MM.1S (cell line): ENCODE results near the gene FGF14.

ENCODE experiments used
- DNase-seq: peaks from one replicate; pipeline ENCODE4 v3.0.0-alpha.2; 2015
- H2AFZ ChIP-seq: fragments of 300-600 bp; sonication (generic); 2 replicates; pipeline ENCODE4 v1.6.0; 2016; ENCODE audit warnings: antibody characterized with exemption, low read length
- H3F3A ChIP-seq: fragments of 300-600 bp; sonication (generic); 2 replicates; pipeline ENCODE4 v1.6.1; 2016; ENCODE audit warnings: mild to moderate bottlenecking, antibody characterized with exemption, low read length, moderate library complexity, mixed read lengths; ENCODE audit not compliant: insufficient read depth
- H3K27ac ChIP-seq: fragments of 300-600 bp; sonication (generic); 2 replicates; pipeline ENCODE4 v1.5.1; 2016; ENCODE audit warnings: mild to moderate bottlenecking, low read length
- H3K27me3 ChIP-seq: fragments of 300-600 bp; sonication (generic); replicated peaks from 2 replicates; pipeline ENCODE4 v1.6.0; 2016; ENCODE audit warnings: low read length; ENCODE audit not compliant: insufficient read depth
- H3K36me3 ChIP-seq: fragments of 300-600 bp; sonication (generic); replicated peaks from 2 replicates; pipeline ENCODE4 v1.6.1; 2016; ENCODE audit warnings: mild to moderate bottlenecking, low read length, mixed read lengths; ENCODE audit not compliant: insufficient read depth
- H3K4me1 ChIP-seq: fragments of 300-600 bp; sonication (generic); 2 replicates; pipeline ENCODE4 v1.6.1; 2016; ENCODE audit warnings: low read length, mixed read lengths
- H3K4me2 ChIP-seq: fragments of 300-600 bp; sonication (generic); 2 replicates; pipeline ENCODE4 v1.6.0; 2016; ENCODE audit warnings: low read depth, low read length
- H3K4me3 ChIP-seq: fragments of 300-600 bp; sonication (generic); 2 replicates; pipeline ENCODE4 v1.5.1; 2016; ENCODE audit warnings: low read length, mixed read lengths
- H3K79me2 ChIP-seq: fragments of 300-600 bp; sonication (generic); 2 replicates; pipeline ENCODE4 v1.6.1; 2016; ENCODE audit warnings: mixed run types, low read length, mixed read lengths
- H3K9ac ChIP-seq: fragments of 300-600 bp; sonication (generic); 2 replicates; pipeline ENCODE4 v1.6.1; 2016; ENCODE audit warnings: low read length, mixed read lengths
- H3K9me2 ChIP-seq: fragments of 300-600 bp; sonication (generic); replicated peaks from 2 replicates; pipeline ENCODE4 v1.6.1; 2016; ENCODE audit warnings: mild to moderate bottlenecking, low read length, mixed read lengths; ENCODE audit not compliant: insufficient read depth
- H3K9me3 ChIP-seq: fragments of 300-600 bp; sonication (generic); replicated peaks from 2 replicates; pipeline ENCODE4 v1.6.1; 2016; ENCODE audit warnings: mild to moderate bottlenecking, low read length, mixed read lengths; ENCODE audit not compliant: insufficient read depth
- H4K20me1 ChIP-seq: fragments of 300-600 bp; sonication (generic); 2 replicates; pipeline ENCODE4 v1.6.1; 2016; ENCODE audit warnings: mild to moderate bottlenecking, low read length, moderate library complexity, mixed read lengths; ENCODE audit not compliant: insufficient read depth
- EZH2 ChIP-seq: fragments of 300-600 bp; sonication (generic); optimal IDR thresholded peaks from 2 replicates; pipeline ENCODE3; 2017; ENCODE audit warnings: low read depth, mild to moderate bottlenecking, antibody characterized with exemption, low read length, mixed read lengths
- EZH2phosphoT487 ChIP-seq: fragments of 300-600 bp; sonication (generic); IDR thresholded peaks from 2 replicates; pipeline ENCODE4 v1.6.1; 2018; ENCODE audit warnings: antibody characterized with exemption, low read length
- TF ChIP-seq, protein P1 (sequence below): fragments of 300-600 bp; sonication (generic); IDR thresholded peaks from 2 replicates; pipeline ENCODE4 v1.5.1; 2016; ENCODE audit warnings: antibody characterized with exemption, low read length, mixed read lengths

The FGF14 gene

DNA sequence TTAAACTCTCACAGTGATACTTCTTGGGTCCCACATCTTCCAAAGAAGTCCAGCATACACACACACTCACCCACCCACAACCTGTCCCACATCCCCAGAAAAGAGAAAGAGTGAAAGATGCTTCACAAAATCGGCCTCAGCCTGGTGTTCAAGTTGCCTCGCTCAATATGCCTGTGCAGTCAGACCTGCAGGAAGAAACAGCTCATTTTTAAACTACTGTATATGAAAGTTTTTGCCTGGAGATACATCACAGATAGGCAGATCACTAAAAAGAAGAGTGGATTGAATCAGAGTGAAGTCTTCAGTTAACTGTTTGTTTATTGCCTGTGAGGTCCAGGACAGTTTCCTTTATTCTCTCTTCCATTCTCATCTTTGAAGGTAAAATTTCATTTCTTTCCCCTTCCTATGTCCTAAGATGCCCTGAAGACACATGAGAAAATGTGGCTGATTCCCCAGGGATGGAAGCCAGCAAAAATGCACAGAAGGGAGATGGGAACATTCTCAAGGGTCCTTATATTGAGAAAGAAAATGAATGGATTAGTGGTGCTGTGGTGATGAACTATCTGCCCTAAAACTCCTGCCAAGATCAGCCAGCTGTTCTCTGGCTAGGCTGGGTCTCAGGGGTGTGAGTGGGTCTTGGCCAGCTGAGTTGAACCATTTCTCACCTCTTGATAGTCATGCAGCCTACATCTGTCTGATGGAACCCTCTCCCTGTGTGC lies 690.4 kb downstream of the FGF14 start:
- no peaks in the 10 kb centered on the region for H3F3A ChIP-seq
- H3K27me3 ChIP-seq, result no peaks in the 10 kb centered on the region
- H4K20me1 ChIP-seq, result no peaks in the 10 kb centered on the region
- no peak overlapping the region for H3K9ac ChIP-seq
- no peaks in the 10 kb centered on the region for H3K79me2 ChIP-seq
- H3K4me3 ChIP-seq, result no peak overlapping the region
- DNase-seq, result no peak
- H3K9me3 ChIP-seq, result no peaks in the 10 kb centered on the region
- H3K4me1 ChIP-seq, result peaks cover 14% of the 10 kb centered on the region; the same call in 1 of the 2 replicates
- H3K9me2 ChIP-seq, result no peaks in the 10 kb centered on the region
- no peak overlapping the region for H3K4me2 ChIP-seq
- H2AFZ ChIP-seq, result no peak overlapping the region
- TF ChIP-seq, protein P1, sequence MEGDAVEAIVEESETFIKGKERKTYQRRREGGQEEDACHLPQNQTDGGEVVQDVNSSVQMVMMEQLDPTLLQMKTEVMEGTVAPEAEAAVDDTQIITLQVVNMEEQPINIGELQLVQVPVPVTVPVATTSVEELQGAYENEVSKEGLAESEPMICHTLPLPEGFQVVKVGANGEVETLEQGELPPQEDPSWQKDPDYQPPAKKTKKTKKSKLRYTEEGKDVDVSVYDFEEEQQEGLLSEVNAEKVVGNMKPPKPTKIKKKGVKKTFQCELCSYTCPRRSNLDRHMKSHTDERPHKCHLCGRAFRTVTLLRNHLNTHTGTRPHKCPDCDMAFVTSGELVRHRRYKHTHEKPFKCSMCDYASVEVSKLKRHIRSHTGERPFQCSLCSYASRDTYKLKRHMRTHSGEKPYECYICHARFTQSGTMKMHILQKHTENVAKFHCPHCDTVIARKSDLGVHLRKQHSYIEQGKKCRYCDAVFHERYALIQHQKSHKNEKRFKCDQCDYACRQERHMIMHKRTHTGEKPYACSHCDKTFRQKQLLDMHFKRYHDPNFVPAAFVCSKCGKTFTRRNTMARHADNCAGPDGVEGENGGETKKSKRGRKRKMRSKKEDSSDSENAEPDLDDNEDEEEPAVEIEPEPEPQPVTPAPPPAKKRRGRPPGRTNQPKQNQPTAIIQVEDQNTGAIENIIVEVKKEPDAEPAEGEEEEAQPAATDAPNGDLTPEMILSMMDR, result no peak
- TF ChIP-seq EZH2, result no peak
- no peak for TF ChIP-seq EZH2phosphoT487
- no peak overlapping the region for H3K27ac ChIP-seq
- H3K36me3 ChIP-seq, result no peaks in the 10 kb centered on the region

DNA sequence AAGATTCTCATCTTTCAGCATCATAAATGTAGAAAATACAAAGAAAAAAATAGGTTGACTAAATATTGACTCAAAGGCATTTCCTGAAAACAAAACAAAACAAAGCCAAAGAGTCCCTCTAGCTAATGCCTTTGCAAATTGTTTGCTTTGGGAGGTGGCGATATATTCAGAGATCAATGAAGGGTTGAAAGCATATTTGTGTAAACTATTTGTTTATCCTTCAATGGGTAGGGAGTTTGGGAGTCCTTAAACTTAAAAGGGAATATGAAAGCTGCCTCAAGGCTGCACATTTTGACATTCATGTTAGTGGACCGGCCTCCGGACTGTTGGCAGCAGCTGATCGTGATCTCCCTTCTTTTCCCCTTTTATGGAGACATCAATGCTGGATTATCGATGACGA lies 691.9 kb downstream of the FGF14 start:
- no peaks in the 10 kb centered on the region for H3F3A ChIP-seq
- no peak overlapping the region for H3K9ac ChIP-seq
- no peaks in the 10 kb centered on the region for H3K36me3 ChIP-seq
- H2AFZ ChIP-seq, result no peak overlapping the region
- TF ChIP-seq, protein P1, result no peak
- TF ChIP-seq EZH2 (no peak), EZH2phosphoT487 (no peak)
- no peak overlapping the region for H3K27ac ChIP-seq
- H4K20me1 ChIP-seq, result no peaks in the 10 kb centered on the region
- H3K9me3 ChIP-seq, result no peaks in the 10 kb centered on the region
- no peak overlapping the region for H3K4me2 ChIP-seq
- no peaks in the 10 kb centered on the region for H3K9me2 ChIP-seq
- no peaks in the 10 kb centered on the region for H3K27me3 ChIP-seq
- H3K4me3 ChIP-seq, result no peak overlapping the region
- H3K79me2 ChIP-seq, result no peaks in the 10 kb centered on the region
- H3K4me1 ChIP-seq, result peaks cover 14% of the 10 kb centered on the region; the same call in 1 of the 2 replicates
- no peak for DNase-seq

DNA sequence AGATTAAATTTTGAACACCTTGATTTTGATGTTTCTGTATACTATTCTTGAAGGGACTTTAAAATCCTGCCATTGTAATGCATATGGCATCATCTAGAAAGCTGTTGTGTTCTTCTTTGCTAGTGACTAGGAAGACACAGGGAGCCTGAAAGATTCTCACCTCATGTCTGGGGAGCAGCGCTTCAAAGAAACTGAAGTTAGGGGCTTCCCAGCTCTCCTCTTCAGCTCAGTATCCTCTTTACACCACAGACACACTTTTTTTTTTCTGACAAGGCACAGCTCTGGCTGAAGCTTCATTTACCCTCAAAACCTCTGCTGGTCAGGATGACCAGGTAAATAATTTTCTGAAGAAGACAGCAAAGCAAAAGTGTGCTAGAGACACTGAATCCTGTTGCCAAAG lies 693.7 kb downstream of the FGF14 start:
- no peaks in the 10 kb centered on the region for H3K36me3 ChIP-seq
- no peaks in the 10 kb centered on the region for H3K79me2 ChIP-seq
- no peak overlapping the region for H2AFZ ChIP-seq
- DNase-seq, result no peak
- H3K4me3 ChIP-seq, result no peak overlapping the region
- H3K9me2 ChIP-seq, result no peaks in the 10 kb centered on the region
- TF ChIP-seq, protein P1, result no peak
- peaks cover 14% of the 10 kb centered on the region; the same call in 1 of the 2 replicates for H3K4me1 ChIP-seq
- H3F3A ChIP-seq, result no peaks in the 10 kb centered on the region
- no peak overlapping the region for H3K9ac ChIP-seq
- no peaks in the 10 kb centered on the region for H4K20me1 ChIP-seq
- H3K27ac ChIP-seq, result no peak overlapping the region
- no peaks in the 10 kb centered on the region for H3K27me3 ChIP-seq
- H3K9me3 ChIP-seq, result no peaks in the 10 kb centered on the region
- H3K4me2 ChIP-seq, result no peak overlapping the region
